ENCODE measurements around the gene BEAN1.

The BEAN1 gene

GRCh38 chr16:66470556-66470955 is 43.5 kb downstream of the BEAN1 start:
- DNase-seq (ENCODE audit: low read depth in 3 of 3) = no peak

- DNase-seq (ENCODE audit: low read depth in 3 of 3) = no peak
These were observed 44.2 kb downstream of the BEAN1 start for GRCh38 chr16:66471264-66471663.

GRCh38 chr16:66471716-66472393 is 44.8 kb downstream of the BEAN1 start:
- DNase-seq (ENCODE audit: low read depth in 3 of 3) = no peak

GRCh38 chr16:66473051-66473571 is 46.0 kb downstream of the BEAN1 start:
- no peak for DNase-seq (ENCODE audit: low read depth in 3 of 3)

- no peak for DNase-seq (ENCODE audit: low read depth in 3 of 3)
These were observed 46.8 kb downstream of the BEAN1 start for GRCh38 chr16:66473654-66474519.

- peak in 2 of 3 donors; percentile 40 to 53 for DNase-seq (ENCODE audit: low read depth in 3 of 3)
These were observed 47.7 kb downstream of the BEAN1 start for GRCh38 chr16:66474750-66475199.

- no peak for DNase-seq (ENCODE audit: low read depth in 3 of 3)
These were observed 48.1 kb downstream of the BEAN1 start for GRCh38 chr16:66475232-66475631.

GRCh38 chr16:66476328-66477027 is 49.4 kb downstream of the BEAN1 start:
- peak; percentile 19 to 45 (median 32) for DNase-seq (ENCODE audit: low read depth in 3 of 3)

- DNase-seq (ENCODE audit: low read depth in 3 of 3) = no peak
These were observed 50.0 kb downstream of the BEAN1 start for GRCh38 chr16:66477028-66477515.

- peak; percentile 67 to 84 (median 70) for DNase-seq (ENCODE audit: low read depth in 3 of 3)
These were observed 51.8 kb downstream of the BEAN1 start for GRCh38 chr16:66478733-66479511.

- no peak for DNase-seq (ENCODE audit: low read depth in 3 of 3)
These were observed 52.7 kb downstream of the BEAN1 start for GRCh38 chr16:66479661-66480264.

- DNase-seq (ENCODE audit: low read depth in 3 of 3) = no peak
These were observed 53.4 kb downstream of the BEAN1 start for GRCh38 chr16:66480265-66481080.

- DNase-seq (ENCODE audit: low read depth in 3 of 3) = no peak
These were observed 54.2 kb downstream of the BEAN1 start for GRCh38 chr16:66481081-66481942.

GRCh38 chr16:66481943-66482390 is 54.9 kb downstream of the BEAN1 start:
- no peak for DNase-seq (ENCODE audit: low read depth in 3 of 3)

- peak; percentile 50 to 71 (median 64) for DNase-seq (ENCODE audit: low read depth in 3 of 3)
These were observed 56.8 kb downstream of the BEAN1 start for GRCh38 chr16:66483689-66484452.

- DNase-seq (ENCODE audit: low read depth in 3 of 3) = no peak
These were observed 57.5 kb downstream of the BEAN1 start for GRCh38 chr16:66484453-66485213.

- no peak for DNase-seq (ENCODE audit: low read depth in 3 of 3)
These were observed 58.3 kb downstream of the BEAN1 start for GRCh38 chr16:66485376-66485775.

All from stimulated activated CD4-positive, alpha-beta T cell treated with anti-CD3 and anti-CD28 coated beads, TNF-alpha, amount 100 ng/mL, for 48 hours (primary cell).